ENCODE measurements around the gene DAW1.
A peak's percentile ranks its signal among the peaks of the same experiment; 100 is the strongest.

Gene DAW1

DNA sequence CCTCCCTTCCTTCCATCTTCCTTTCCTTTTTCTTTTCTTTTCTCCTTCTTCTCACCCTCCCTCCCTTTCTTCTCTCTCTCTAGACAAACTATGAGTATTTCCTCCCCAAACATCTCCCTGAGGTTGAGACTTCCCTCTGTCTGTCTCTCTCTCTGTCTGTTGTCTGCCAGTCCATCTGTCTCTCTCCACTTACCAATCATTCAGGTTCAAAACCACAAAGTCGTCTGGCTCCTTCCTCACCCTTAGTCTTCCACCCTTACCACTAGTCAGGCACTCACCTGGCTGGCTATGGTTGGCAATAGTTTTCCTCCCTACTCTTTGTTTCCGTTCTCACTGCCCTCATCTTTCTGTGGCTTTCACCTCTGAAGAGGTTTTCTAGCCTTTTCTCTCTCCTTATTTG, 44.9 kb upstream of the DAW1 start:
- H3K4me1 ChIP-seq (ENCODE audit: control insufficient read depth in 1 of 2, insufficient read depth in 1 of 2, low read depth in 1 of 2, low read length in 1 of 2) = peaks cover 14 to 17% of the 10 kb centered on the region in 2 experiments
- H3K9me3 ChIP-seq = no peaks in the 10 kb centered on the region
- TF ChIP-seq, protein P1, sequence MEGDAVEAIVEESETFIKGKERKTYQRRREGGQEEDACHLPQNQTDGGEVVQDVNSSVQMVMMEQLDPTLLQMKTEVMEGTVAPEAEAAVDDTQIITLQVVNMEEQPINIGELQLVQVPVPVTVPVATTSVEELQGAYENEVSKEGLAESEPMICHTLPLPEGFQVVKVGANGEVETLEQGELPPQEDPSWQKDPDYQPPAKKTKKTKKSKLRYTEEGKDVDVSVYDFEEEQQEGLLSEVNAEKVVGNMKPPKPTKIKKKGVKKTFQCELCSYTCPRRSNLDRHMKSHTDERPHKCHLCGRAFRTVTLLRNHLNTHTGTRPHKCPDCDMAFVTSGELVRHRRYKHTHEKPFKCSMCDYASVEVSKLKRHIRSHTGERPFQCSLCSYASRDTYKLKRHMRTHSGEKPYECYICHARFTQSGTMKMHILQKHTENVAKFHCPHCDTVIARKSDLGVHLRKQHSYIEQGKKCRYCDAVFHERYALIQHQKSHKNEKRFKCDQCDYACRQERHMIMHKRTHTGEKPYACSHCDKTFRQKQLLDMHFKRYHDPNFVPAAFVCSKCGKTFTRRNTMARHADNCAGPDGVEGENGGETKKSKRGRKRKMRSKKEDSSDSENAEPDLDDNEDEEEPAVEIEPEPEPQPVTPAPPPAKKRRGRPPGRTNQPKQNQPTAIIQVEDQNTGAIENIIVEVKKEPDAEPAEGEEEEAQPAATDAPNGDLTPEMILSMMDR (IDR thresholded peaks at IDR 0.05) = no peak
- H3K27ac ChIP-seq = peak overlapping the region; percentile 40
- H3K36me3 ChIP-seq = no peaks in the 10 kb centered on the region
- no peak overlapping the region for H3K4me3 ChIP-seq (ENCODE audit: low read depth in 1 of 2, low read length in 1 of 2)
- no peaks in the 10 kb centered on the region for H3K27me3 ChIP-seq

DNA sequence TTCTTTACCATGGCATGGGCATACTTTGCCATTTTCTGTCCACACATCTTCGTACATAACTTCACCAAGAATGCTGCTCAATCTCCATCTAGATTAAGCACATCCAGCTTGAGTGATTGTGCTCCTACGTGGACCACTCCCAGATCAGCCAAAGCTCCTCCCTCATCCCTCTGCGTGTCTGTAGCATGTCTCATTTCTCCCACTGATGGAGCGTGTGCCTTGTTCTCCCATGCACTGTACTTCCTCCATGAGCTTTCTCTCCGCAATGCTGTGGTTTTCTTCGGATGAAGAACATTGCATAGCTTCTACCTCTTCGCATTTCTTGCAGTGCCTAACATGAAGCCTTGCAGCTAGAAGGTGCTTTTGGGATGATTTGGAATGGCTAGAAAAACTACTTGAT, 44.3 kb upstream of the DAW1 start:
- Histone ChIP-seq H3K27me3 (no peaks in the 10 kb centered on the region), H3K4me3 (ENCODE audit: low read depth in 1 of 2, low read length in 1 of 2) (no peak overlapping the region), H3K36me3 (no peaks in the 10 kb centered on the region), H3K4me1 (ENCODE audit: control insufficient read depth in 1 of 2, insufficient read depth in 1 of 2, low read depth in 1 of 2, low read length in 1 of 2) (peaks cover 14 to 17% of the 10 kb centered on the region in 2 experiments), H3K9me3 (no peaks in the 10 kb centered on the region), H3K27ac (peak overlapping the region; percentile 40)
- TF ChIP-seq, protein P1 (IDR thresholded peaks at IDR 0.05) = no peak

DNA sequence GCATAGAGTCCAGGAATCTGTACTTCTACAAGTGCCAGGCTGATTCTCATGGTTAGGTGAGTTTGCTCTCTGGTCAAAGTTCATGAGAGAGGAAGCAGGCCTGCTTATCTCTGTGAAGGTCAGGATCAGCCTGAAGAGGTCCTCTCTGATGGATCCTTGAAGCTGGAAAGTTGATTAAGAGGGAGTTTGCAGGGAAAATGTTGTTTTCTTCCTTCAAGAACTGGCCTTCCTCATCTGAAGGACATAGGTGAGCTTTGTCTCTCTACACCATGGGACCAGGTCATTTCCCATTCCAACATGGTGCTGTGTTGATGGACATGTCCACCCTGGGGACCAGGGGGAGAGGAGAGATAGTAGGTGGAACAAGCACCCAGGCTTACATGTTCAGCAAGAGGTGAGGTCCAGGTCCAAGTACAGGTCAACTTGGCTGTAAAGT, 42.9 kb upstream of the DAW1 start:
- H3K27ac ChIP-seq = no peak overlapping the region
- no peaks in the 10 kb centered on the region for H3K27me3 ChIP-seq
- peaks cover 14 to 17% of the 10 kb centered on the region in 2 experiments for H3K4me1 ChIP-seq (ENCODE audit: control insufficient read depth in 1 of 2, insufficient read depth in 1 of 2, low read depth in 1 of 2, low read length in 1 of 2)
- H3K9me3 ChIP-seq = no peaks in the 10 kb centered on the region
- no peak overlapping the region for H3K4me3 ChIP-seq (ENCODE audit: low read depth in 1 of 2, low read length in 1 of 2)
- no peaks in the 10 kb centered on the region for H3K36me3 ChIP-seq
- TF ChIP-seq, protein P1 (IDR thresholded peaks at IDR 0.05) = no peak

DNA sequence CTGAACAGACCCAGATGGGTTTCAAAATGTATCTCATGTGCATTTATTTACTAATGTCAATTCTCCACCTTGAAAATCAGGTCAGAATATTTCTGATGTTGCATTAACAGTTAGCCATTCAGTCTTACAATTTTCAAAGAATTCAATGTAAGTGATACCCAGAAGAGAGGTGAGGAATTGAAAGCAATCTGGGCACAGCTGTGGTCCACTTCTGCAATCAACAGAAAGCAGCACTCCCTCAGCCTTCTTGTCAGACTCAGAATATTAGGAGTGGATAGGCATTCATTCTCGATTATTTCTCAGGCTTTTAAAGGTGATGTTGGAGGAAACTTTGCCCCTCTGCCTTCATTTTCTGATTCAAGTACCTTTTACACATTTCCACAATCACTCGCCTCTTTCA, 42.1 kb upstream of the DAW1 start:
- TF ChIP-seq, protein P1 (IDR thresholded peaks at IDR 0.05) = no peak
- H3K4me1 ChIP-seq (ENCODE audit: control insufficient read depth in 1 of 2, insufficient read depth in 1 of 2, low read depth in 1 of 2, low read length in 1 of 2) = peaks cover 14 to 17% of the 10 kb centered on the region in 2 experiments
- H3K27me3 ChIP-seq = no peaks in the 10 kb centered on the region

DNA sequence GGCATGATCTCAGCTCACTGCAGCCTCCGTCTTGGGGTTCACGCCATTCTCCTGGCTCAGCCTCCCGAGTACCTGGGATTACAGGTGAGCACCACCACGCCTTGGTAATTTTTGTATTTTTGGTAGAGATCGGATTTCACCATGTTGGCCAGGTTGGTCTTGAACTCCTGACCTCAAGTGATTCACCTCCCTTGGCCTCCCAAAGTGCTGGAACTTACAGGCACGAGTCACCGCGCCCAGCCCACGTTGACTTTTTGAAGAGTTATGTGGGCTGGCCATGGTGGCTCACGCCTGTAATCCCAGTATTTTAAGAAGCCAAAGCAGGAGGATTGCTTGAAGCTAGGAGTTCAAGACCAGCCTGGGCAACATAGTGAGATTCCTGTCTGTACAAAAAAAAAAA, 37.0 kb upstream of the DAW1 start:
- Histone ChIP-seq H3K27me3 (no peaks in the 10 kb centered on the region), H3K36me3 (no peaks in the 10 kb centered on the region), H3K9me3 (no peaks in the 10 kb centered on the region), H3K4me1 (ENCODE audit: control insufficient read depth in 1 of 2, insufficient read depth in 1 of 2, low read depth in 1 of 2, low read length in 1 of 2) (no peaks in the 10 kb centered on the region), H3K4me3 (ENCODE audit: low read depth in 1 of 2, low read length in 1 of 2) (no peak overlapping the region), H3K27ac (no peak overlapping the region)
- TF ChIP-seq, protein P1 (IDR thresholded peaks at IDR 0.05) = no peak

More for the DNA sequence above, 42.1 kb upstream of the DAW1 start:
- H3K4me3 ChIP-seq (ENCODE audit: low read depth in 1 of 2, low read length in 1 of 2) = no peak overlapping the region
- H3K27ac ChIP-seq = no peak overlapping the region
- no peaks in the 10 kb centered on the region for H3K36me3 ChIP-seq
- no peaks in the 10 kb centered on the region for H3K9me3 ChIP-seq

All from neutrophil (primary cell).